ENCODE measurements around the gene HEBP2.

The HEBP2 gene

GRCh38 chr6:138446821-138447220 is 42.8 kb downstream of the HEBP2 start:
- Histone ChIP-seq H3K79me1 (ENCODE audit: low read depth, low read length) (peaks cover 1% of the 10 kb centered on the region), H2AK5ac (ENCODE audit: low read depth, low read length) (no peak overlapping the region), H3K27ac (replicated peaks; ENCODE audit: low read length) (no peak overlapping the region), H2BK120ac (ENCODE audit: low read depth, low read length) (no peak overlapping the region), H3K36me3 (replicated peaks in 1 of 2; ENCODE audit: control insufficient read depth in 2 of 2, insufficient read depth in 2 of 2, low read length in 2 of 2) (peaks cover 2 to 93% of the 10 kb centered on the region in 2 donors), H4K8ac (ENCODE audit: low read depth, low read length) (no peak overlapping the region), H2BK12ac (ENCODE audit: low read length) (no peak overlapping the region), H3K27me3 (ENCODE audit: control insufficient read depth in 3 of 3, insufficient read depth in 3 of 3, low read depth in 1 of 3, low read length in 3 of 3) (no peaks in the 10 kb centered on the region), H3K4me2 (ENCODE audit: insufficient read depth, low read length, poor library complexity, severe bottlenecking) (no peak overlapping the region), H4K91ac (ENCODE audit: low read depth, low read length, poor library complexity) (no peak overlapping the region), H3K23ac (ENCODE audit: low read depth, low read length, poor library complexity) (no peak overlapping the region), H3K9ac (ENCODE audit: low read depth, low read length, poor library complexity) (no peak overlapping the region), H3K18ac (ENCODE audit: low read length) (no peak overlapping the region), H3K4me1 (ENCODE audit: control insufficient read depth in 2 of 2, insufficient read depth in 1 of 2, low read depth in 1 of 2, low read length in 2 of 2) (no peaks in the 10 kb centered on the region), H3K4ac (ENCODE audit: low read length) (no peak overlapping the region), H2BK15ac (ENCODE audit: low read length) (no peak overlapping the region), H3K4me3 (ENCODE audit: low read length in 2 of 2) (no peak overlapping the region), H2AFZ (ENCODE audit: low read length) (no peak overlapping the region), H3K14ac (ENCODE audit: low read length) (no peak overlapping the region), H2BK5ac (ENCODE audit: low read length) (no peak overlapping the region), H3K9me3 (replicated peaks in 1 of 2; ENCODE audit: control insufficient read depth in 2 of 2, insufficient read depth in 1 of 2, low read depth in 1 of 2, low read length in 2 of 2) (peaks cover 0 to 3% of the 10 kb centered on the region in 2 donors)
- no peak for DNase-seq (ENCODE audit: low spot score)
- WGBS, 2 donors (ENCODE audit: extremely low coverage in 2 of 2, insufficient read length in 2 of 2, insufficient replicate concordance in 1 of 2): no CpG with 5 or more reads among the region's 6 CpGs

- no peak overlapping the region for H4K91ac ChIP-seq (ENCODE audit: low read depth, low read length, poor library complexity)
- H2BK15ac ChIP-seq (ENCODE audit: low read length): no peak overlapping the region
- H2BK12ac ChIP-seq (ENCODE audit: low read length): no peak overlapping the region
- no peak overlapping the region for H2BK5ac ChIP-seq (ENCODE audit: low read length)
- H3K4me1 ChIP-seq (ENCODE audit: control insufficient read depth in 2 of 2, insufficient read depth in 1 of 2, low read depth in 1 of 2, low read length in 2 of 2): no peaks in the 10 kb centered on the region
- DNase-seq (ENCODE audit: low spot score): no peak
- H3K4ac ChIP-seq (ENCODE audit: low read length): no peak overlapping the region
- H3K18ac ChIP-seq (ENCODE audit: low read length): no peak overlapping the region
- no peaks in the 10 kb centered on the region for H3K9me3 ChIP-seq (replicated peaks in 1 of 2; ENCODE audit: control insufficient read depth in 2 of 2, insufficient read depth in 1 of 2, low read depth in 1 of 2, low read length in 2 of 2)
- H2BK120ac ChIP-seq (ENCODE audit: low read depth, low read length): no peak overlapping the region
- no peak overlapping the region for H4K8ac ChIP-seq (ENCODE audit: low read depth, low read length)
- H3K27me3 ChIP-seq (ENCODE audit: control insufficient read depth in 3 of 3, insufficient read depth in 3 of 3, low read depth in 1 of 3, low read length in 3 of 3): no peaks in the 10 kb centered on the region
- H3K4me3 ChIP-seq (ENCODE audit: low read length in 2 of 2): no peak overlapping the region
- no peak overlapping the region for H2AFZ ChIP-seq (ENCODE audit: low read length)
- H2AK5ac ChIP-seq (ENCODE audit: low read depth, low read length): no peak overlapping the region
- no peak overlapping the region for H3K14ac ChIP-seq (ENCODE audit: low read length)
- WGBS, 2 donors (ENCODE audit: extremely low coverage in 2 of 2, insufficient read length in 2 of 2, insufficient replicate concordance in 1 of 2): no CpG with 5 or more reads among the region's 3 CpGs
- no peak overlapping the region for H3K23ac ChIP-seq (ENCODE audit: low read depth, low read length, poor library complexity)
- no peak overlapping the region for H3K27ac ChIP-seq (replicated peaks; ENCODE audit: low read length)
- peaks cover 2 to 85% of the 10 kb centered on the region in 2 donors for H3K36me3 ChIP-seq (replicated peaks in 1 of 2; ENCODE audit: control insufficient read depth in 2 of 2, insufficient read depth in 2 of 2, low read length in 2 of 2)
- peaks cover 1% of the 10 kb centered on the region for H3K79me1 ChIP-seq (ENCODE audit: low read depth, low read length)
- no peak overlapping the region for H3K4me2 ChIP-seq (ENCODE audit: insufficient read depth, low read length, poor library complexity, severe bottlenecking)
- no peak overlapping the region for H3K9ac ChIP-seq (ENCODE audit: low read depth, low read length, poor library complexity)
Observed at GRCh38 chr6:138450445-138450844, 46.4 kb downstream of the HEBP2 start.

GRCh38 chr6:138451043-138451442 is 47.0 kb downstream of the HEBP2 start:
- no peak overlapping the region for H3K4me3 ChIP-seq (ENCODE audit: low read length in 2 of 2)

GRCh38 chr6:138454981-138455706 is 51.1 kb downstream of the HEBP2 start:
- peaks cover 0 to 88% of the 10 kb centered on the region in 2 donors for H3K36me3 ChIP-seq (replicated peaks in 1 of 2; ENCODE audit: control insufficient read depth in 2 of 2, insufficient read depth in 2 of 2, low read length in 2 of 2)
- H3K4ac ChIP-seq (ENCODE audit: low read length): no peak overlapping the region
- H2AFZ ChIP-seq (ENCODE audit: low read length): no peak overlapping the region
- H4K8ac ChIP-seq (ENCODE audit: low read depth, low read length): no peak overlapping the region
- no peak overlapping the region for H3K9ac ChIP-seq (ENCODE audit: low read depth, low read length, poor library complexity)
- H3K14ac ChIP-seq (ENCODE audit: low read length): no peak overlapping the region
- H3K4me3 ChIP-seq (ENCODE audit: low read length in 2 of 2): no peak overlapping the region
- peaks cover 1% of the 10 kb centered on the region for H3K79me1 ChIP-seq (ENCODE audit: low read depth, low read length)
- no peak overlapping the region for H3K4me2 ChIP-seq (ENCODE audit: insufficient read depth, low read length, poor library complexity, severe bottlenecking)
- no peak overlapping the region for H3K18ac ChIP-seq (ENCODE audit: low read length)
- H2AK5ac ChIP-seq (ENCODE audit: low read depth, low read length): no peak overlapping the region
- no peaks in the 10 kb centered on the region for H3K27me3 ChIP-seq (ENCODE audit: control insufficient read depth in 3 of 3, insufficient read depth in 3 of 3, low read depth in 1 of 3, low read length in 3 of 3)
- WGBS, 2 donors (ENCODE audit: extremely low coverage in 2 of 2, insufficient read length in 2 of 2, insufficient replicate concordance in 1 of 2): no CpG with 5 or more reads among the region's 9 CpGs
- no peak overlapping the region for H2BK120ac ChIP-seq (ENCODE audit: low read depth, low read length)
- H2BK12ac ChIP-seq (ENCODE audit: low read length): no peak overlapping the region
- no peak overlapping the region for H3K23ac ChIP-seq (ENCODE audit: low read depth, low read length, poor library complexity)
- H2BK15ac ChIP-seq (ENCODE audit: low read length): no peak overlapping the region
- no peaks in the 10 kb centered on the region for H3K9me3 ChIP-seq (replicated peaks in 1 of 2; ENCODE audit: control insufficient read depth in 2 of 2, insufficient read depth in 1 of 2, low read depth in 1 of 2, low read length in 2 of 2)
- H3K4me1 ChIP-seq (ENCODE audit: control insufficient read depth in 2 of 2, insufficient read depth in 1 of 2, low read depth in 1 of 2, low read length in 2 of 2): no peaks in the 10 kb centered on the region
- DNase-seq (ENCODE audit: low spot score): no peak
- no peak overlapping the region for H3K27ac ChIP-seq (replicated peaks; ENCODE audit: low read length)
- no peak overlapping the region for H4K91ac ChIP-seq (ENCODE audit: low read depth, low read length, poor library complexity)
- no peak overlapping the region for H2BK5ac ChIP-seq (ENCODE audit: low read length)

More at GRCh38 chr6:138451043-138451442, 47.0 kb downstream of the HEBP2 start:
- Histone ChIP-seq H3K18ac (ENCODE audit: low read length) (no peak overlapping the region), H3K4me1 (ENCODE audit: control insufficient read depth in 2 of 2, insufficient read depth in 1 of 2, low read depth in 1 of 2, low read length in 2 of 2) (no peaks in the 10 kb centered on the region), H2BK15ac (ENCODE audit: low read length) (no peak overlapping the region), H2AK5ac (ENCODE audit: low read depth, low read length) (no peak overlapping the region), H4K91ac (ENCODE audit: low read depth, low read length, poor library complexity) (no peak overlapping the region), H2BK12ac (ENCODE audit: low read length) (no peak overlapping the region), H3K4ac (ENCODE audit: low read length) (no peak overlapping the region), H3K36me3 (replicated peaks in 1 of 2; ENCODE audit: control insufficient read depth in 2 of 2, insufficient read depth in 2 of 2, low read length in 2 of 2) (peaks cover 2 to 85% of the 10 kb centered on the region in 2 donors), H3K4me2 (ENCODE audit: insufficient read depth, low read length, poor library complexity, severe bottlenecking) (no peak overlapping the region), H3K27me3 (ENCODE audit: control insufficient read depth in 3 of 3, insufficient read depth in 3 of 3, low read depth in 1 of 3, low read length in 3 of 3) (no peaks in the 10 kb centered on the region), H3K79me1 (ENCODE audit: low read depth, low read length) (peaks cover 1% of the 10 kb centered on the region), H3K27ac (replicated peaks; ENCODE audit: low read length) (no peak overlapping the region), H3K9ac (ENCODE audit: low read depth, low read length, poor library complexity) (no peak overlapping the region), H2BK120ac (ENCODE audit: low read depth, low read length) (no peak overlapping the region), H2BK5ac (ENCODE audit: low read length) (no peak overlapping the region), H3K9me3 (replicated peaks in 1 of 2; ENCODE audit: control insufficient read depth in 2 of 2, insufficient read depth in 1 of 2, low read depth in 1 of 2, low read length in 2 of 2) (no peaks in the 10 kb centered on the region), H4K8ac (ENCODE audit: low read depth, low read length) (no peak overlapping the region), H3K14ac (ENCODE audit: low read length) (no peak overlapping the region), H2AFZ (ENCODE audit: low read length) (no peak overlapping the region), H3K23ac (ENCODE audit: low read depth, low read length, poor library complexity) (no peak overlapping the region)
- DNase-seq (ENCODE audit: low spot score): no peak
- no CpG with 5 or more reads among the region's 3 CpGs for WGBS, 2 donors (ENCODE audit: extremely low coverage in 2 of 2, insufficient read length in 2 of 2, insufficient replicate concordance in 1 of 2)
